Measurements from ENCODE around the gene PSENEN. TPM values are rescaled to one million over a fixed set of nuclear protein-coding genes. Genes with fewer than 3 reads are reported as not detected.

PSENEN gene
- total RNA-seq, 6 experiments from 2014 or later: 24.2 to 42.9 (median 35.8) TPM

DNA sequence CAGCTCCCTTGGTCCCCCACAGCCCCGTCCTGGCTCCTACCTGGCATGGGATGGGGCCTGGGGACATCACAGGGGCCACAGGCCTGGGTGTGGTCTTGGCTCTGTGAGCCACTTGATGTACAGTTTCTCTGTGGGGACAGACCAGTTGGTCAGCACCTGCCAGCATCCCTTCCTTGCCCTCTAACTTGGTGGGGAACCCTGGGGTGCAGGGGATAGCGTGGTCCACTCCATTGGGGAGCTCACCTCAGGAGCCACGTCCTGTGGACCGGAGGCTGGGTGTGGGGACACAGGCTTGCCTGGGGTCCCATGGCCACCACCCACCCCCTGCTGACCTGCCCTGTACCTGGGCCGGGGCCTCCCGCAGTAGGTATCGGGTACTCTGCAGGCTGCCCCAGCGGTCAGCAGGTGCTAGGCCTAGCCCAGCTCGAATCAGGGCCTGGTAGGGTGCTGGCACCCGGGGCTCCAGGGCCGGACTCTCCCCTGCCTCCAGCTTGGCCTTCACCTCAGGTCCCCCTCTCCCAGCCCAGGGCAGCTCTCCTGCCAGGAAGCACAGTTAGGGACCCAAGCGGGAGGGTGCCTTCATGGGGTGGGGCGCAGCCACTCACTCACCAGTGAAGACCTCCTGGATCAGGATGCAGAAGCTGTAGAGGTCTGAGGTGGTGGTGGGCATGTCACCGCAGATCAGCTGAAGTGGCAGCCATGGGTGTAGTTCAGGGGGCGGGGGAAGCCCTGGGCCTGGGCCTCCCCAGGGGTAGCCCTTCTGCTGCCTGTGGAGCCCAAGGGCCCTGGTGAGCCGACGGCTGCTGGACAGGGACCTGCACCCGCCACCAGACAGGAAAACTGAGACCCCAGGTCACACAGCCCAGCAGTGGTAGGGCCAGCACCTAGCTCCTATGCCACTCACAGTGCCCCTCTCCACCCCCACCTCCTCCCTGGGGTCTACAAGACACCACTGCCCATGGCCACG is 44.8 kb downstream of the PSENEN start:
- 86% methylated on average over 1 of the region's 19 CpGs for WGBS (ENCODE audit: insufficient coverage, low coverage, low lambda C conversion rate, missing lambda C conversion rate)
- intact Hi-C loops (cut with DNase I): no loop called here
- H3K36me3 ChIP-seq: no peaks in the 10 kb centered on the region
- DNase-seq: peak in 1 of 3 donors; percentile 41
- H3K9me3 ChIP-seq: no peaks in the 10 kb centered on the region
- H3K27ac ChIP-seq: no peak overlapping the region
- ATAC-seq: no peak
- peaks cover 0 to 4% (median 0%) of the 10 kb centered on the region in 4 donors for H3K4me1 ChIP-seq
- no peaks in the 10 kb centered on the region for H3K27me3 ChIP-seq
- H3K4me3 ChIP-seq: no peak overlapping the region
- TF ChIP-seq POLR2A (IDR thresholded peaks at IDR 0.05): no peak
- TF ChIP-seq, protein P1, sequence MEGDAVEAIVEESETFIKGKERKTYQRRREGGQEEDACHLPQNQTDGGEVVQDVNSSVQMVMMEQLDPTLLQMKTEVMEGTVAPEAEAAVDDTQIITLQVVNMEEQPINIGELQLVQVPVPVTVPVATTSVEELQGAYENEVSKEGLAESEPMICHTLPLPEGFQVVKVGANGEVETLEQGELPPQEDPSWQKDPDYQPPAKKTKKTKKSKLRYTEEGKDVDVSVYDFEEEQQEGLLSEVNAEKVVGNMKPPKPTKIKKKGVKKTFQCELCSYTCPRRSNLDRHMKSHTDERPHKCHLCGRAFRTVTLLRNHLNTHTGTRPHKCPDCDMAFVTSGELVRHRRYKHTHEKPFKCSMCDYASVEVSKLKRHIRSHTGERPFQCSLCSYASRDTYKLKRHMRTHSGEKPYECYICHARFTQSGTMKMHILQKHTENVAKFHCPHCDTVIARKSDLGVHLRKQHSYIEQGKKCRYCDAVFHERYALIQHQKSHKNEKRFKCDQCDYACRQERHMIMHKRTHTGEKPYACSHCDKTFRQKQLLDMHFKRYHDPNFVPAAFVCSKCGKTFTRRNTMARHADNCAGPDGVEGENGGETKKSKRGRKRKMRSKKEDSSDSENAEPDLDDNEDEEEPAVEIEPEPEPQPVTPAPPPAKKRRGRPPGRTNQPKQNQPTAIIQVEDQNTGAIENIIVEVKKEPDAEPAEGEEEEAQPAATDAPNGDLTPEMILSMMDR (IDR thresholded peaks at IDR 0.05): no peak

DNA sequence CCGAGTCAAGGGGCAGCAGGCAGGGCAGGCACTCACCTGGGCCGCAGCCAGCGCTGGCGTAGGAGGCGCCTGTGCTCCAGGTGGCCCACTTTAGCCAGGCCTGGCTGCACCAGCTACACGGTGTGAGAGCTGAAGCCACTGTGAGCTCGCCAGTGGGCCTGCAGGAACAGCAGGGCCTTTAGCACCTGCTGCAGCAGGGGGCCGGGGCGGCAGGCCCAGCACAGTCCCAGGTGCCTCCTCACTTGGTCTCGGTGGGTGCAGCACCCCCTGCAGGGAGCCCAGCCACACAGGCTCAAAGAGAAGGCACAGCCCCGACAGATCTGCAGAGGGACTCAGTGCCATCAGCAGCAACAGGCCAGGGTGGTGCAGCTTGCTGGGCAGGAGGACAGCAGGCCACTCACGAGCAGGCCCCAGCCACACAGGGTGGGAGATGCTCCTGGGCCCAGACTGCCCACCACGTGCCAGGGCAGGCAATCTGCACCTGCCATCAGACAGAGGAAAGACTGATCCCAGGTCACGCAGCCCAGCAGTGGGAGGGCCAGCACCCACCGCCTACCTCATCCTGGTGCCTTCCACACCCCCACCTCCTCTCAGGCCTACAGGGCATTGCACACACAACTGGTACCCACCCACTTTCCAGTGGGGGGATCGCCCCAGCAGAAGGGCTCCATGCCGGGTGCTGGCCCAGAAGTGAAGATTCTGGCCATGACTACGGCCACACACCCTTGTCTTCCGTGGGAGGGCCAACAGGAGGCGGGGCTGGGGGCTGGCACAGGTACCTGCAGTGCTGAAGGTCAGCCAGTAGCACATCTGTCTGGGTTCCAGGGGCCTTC is 45.7 kb downstream of the PSENEN start:
- Histone ChIP-seq H3K4me3 (no peak overlapping the region), H3K36me3 (no peaks in the 10 kb centered on the region), H3K9me3 (no peaks in the 10 kb centered on the region), H3K27ac (no peak overlapping the region), H3K27me3 (no peaks in the 10 kb centered on the region), H3K4me1 (peaks cover 0 to 4% (median 0%) of the 10 kb centered on the region in 4 donors)
- intact Hi-C loops (cut with DNase I): no loop called here
- peak in 3 of 4 donors; percentile 19 to 37 (median 20) for ATAC-seq
- DNase-seq: peak in 1 of 3 donors; percentile 48
- WGBS (ENCODE audit: insufficient coverage, low coverage, low lambda C conversion rate, missing lambda C conversion rate): no CpG with 5 or more reads among the region's 20 CpGs
- no peak for TF ChIP-seq POLR2A (IDR thresholded peaks at IDR 0.05)

DNA sequence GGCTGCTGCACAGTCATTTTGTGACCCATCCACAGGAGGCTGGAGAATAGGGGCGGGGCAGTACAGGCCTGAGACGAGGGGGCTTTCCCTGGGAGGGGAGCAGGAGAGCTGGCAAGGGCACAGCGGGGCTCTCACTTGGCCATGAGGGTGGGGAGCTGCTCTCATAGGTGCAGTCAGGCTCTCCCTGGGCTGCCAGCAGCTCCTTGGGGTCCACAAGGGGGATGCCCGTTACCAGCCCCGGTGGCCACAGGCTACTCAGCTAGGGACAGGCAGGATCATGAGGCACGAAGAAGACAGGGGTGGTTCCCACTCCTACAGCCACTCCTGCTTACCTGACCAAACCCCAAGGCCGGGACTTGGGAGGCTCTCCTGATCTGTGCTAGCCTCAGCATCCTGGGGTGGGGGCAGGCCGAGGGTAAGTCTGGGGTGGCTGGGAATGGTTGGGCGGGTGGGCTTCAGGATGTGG is 46.4 kb downstream of the PSENEN start:
- TF ChIP-seq POLR2A (IDR thresholded peaks at IDR 0.05): no peak
- TF ChIP-seq, protein P1 (IDR thresholded peaks at IDR 0.05): no peak
- Histone ChIP-seq H3K9me3 (no peaks in the 10 kb centered on the region), H3K4me3 (no peak overlapping the region), H3K36me3 (no peaks in the 10 kb centered on the region), H3K4me1 (peaks cover 0 to 4% (median 0%) of the 10 kb centered on the region in 4 donors), H3K27me3 (no peaks in the 10 kb centered on the region), H3K27ac (no peak overlapping the region)
- ATAC-seq (no peak), DNase-seq (no peak)
- 89% methylated on average over 5 of the region's 9 CpGs for WGBS (ENCODE audit: insufficient coverage, low coverage, low lambda C conversion rate, missing lambda C conversion rate)
- intact Hi-C loops (cut with DNase I): no loop called here

- DNase-seq (peak in 1 of 3 donors; percentile 44), ATAC-seq (no peak)
- 87% methylated on average over 5 of the region's 15 CpGs for WGBS (ENCODE audit: insufficient coverage, low coverage, low lambda C conversion rate, missing lambda C conversion rate)
- H3K9me3 ChIP-seq: no peaks in the 10 kb centered on the region
- H3K4me1 ChIP-seq: peaks cover 0 to 4% (median 0%) of the 10 kb centered on the region in 4 donors
- TF ChIP-seq, protein P1 (IDR thresholded peaks at IDR 0.05): no peak
- TF ChIP-seq POLR2A (IDR thresholded peaks at IDR 0.05): no peak
- H3K27me3 ChIP-seq: no peaks in the 10 kb centered on the region
- no peak overlapping the region for H3K27ac ChIP-seq
- intact Hi-C loops (cut with DNase I): no loop called here
- no peak overlapping the region for H3K4me3 ChIP-seq
- no peaks in the 10 kb centered on the region for H3K36me3 ChIP-seq
Measured at GRCh38 chr19:35792312-35792711, 46.9 kb downstream of the PSENEN start.

All from right lobe of liver (tissue), 6 donors.